GM19239 (cell line): ENCODE results near the gene PTPA.
"Not testable (repeated sequence)": the region's sequence is repeated elsewhere in the genome, so short reads cannot be mapped to it uniquely, and the experiment has no call there.

ENCODE experiments used
- DNase-seq: peaks from one replicate; pipeline ENCODE4 v3.0.0; 2011; ENCODE audit warnings: low spot score; ENCODE audit not compliant: insufficient read length
- FAIRE-seq: peaks from 2 replicates; lab custom pipeline; 2011; peaks lifted over from hg19 to GRCh38; lab: Jason Lieb, UNC

The PTPA gene

GRCh38 chr9:129148463-129149204 is 37.4 kb downstream of the PTPA start:
- DNase-seq (no peak), FAIRE-seq (peak; percentile 74)

GRCh38 chr9:129149442-129149841 is 38.2 kb downstream of the PTPA start:
- DNase-seq (no peak), FAIRE-seq (no peak)

- FAIRE-seq (no peak), DNase-seq (no peak)
Observed at GRCh38 chr9:129150122-129150521, 38.9 kb downstream of the PTPA start.

GRCh38 chr9:129150672-129151211 is 39.5 kb downstream of the PTPA start:
- FAIRE-seq (no peak), DNase-seq (no peak)

GRCh38 chr9:129151469-129151868 is 40.3 kb downstream of the PTPA start:
- FAIRE-seq (no peak), DNase-seq (no peak)

GRCh38 chr9:129154866-129155477 is 43.8 kb downstream of the PTPA start:
- FAIRE-seq (no peak), DNase-seq (no peak)

- no peak for DNase-seq
- FAIRE-seq, result no peak
Observed at GRCh38 chr9:129156163-129156562, 44.9 kb downstream of the PTPA start.

GRCh38 chr9:129160712-129161533 is 49.7 kb downstream of the PTPA start:
- DNase-seq, result no peak

GRCh38 chr9:129161534-129161837 is 50.3 kb downstream of the PTPA start:
- no peak for DNase-seq
- no peak for FAIRE-seq

More at GRCh38 chr9:129160712-129161533, 49.7 kb downstream of the PTPA start:
- FAIRE-seq, result no peak

GRCh38 chr9:129162497-129163197 is 51.4 kb downstream of the PTPA start:
- no peak for FAIRE-seq

GRCh38 chr9:129163198-129163670 is 52.0 kb downstream of the PTPA start:
- not testable (repeated sequence) for FAIRE-seq

More at GRCh38 chr9:129162497-129163197, 51.4 kb downstream of the PTPA start:
- no peak for DNase-seq

GRCh38 chr9:129163753-129164152 is 52.5 kb downstream of the PTPA start:
- FAIRE-seq, result no peak

More at GRCh38 chr9:129163198-129163670, 52.0 kb downstream of the PTPA start:
- not testable (repeated sequence) for DNase-seq

GRCh38 chr9:129164246-129164930 is 53.2 kb downstream of the PTPA start:
- no peak for DNase-seq
- FAIRE-seq, result no peak

More at GRCh38 chr9:129163753-129164152, 52.5 kb downstream of the PTPA start:
- no peak for DNase-seq

GRCh38 chr9:129165198-129165597 is 54.0 kb downstream of the PTPA start:
- FAIRE-seq (no peak), DNase-seq (no peak)

GRCh38 chr9:129166623-129167557 is 55.7 kb downstream of the PTPA start:
- FAIRE-seq, result no peak
- no peak for DNase-seq

- FAIRE-seq, result no peak
- no peak for DNase-seq
Observed at GRCh38 chr9:129170229-129170628, 59.0 kb downstream of the PTPA start.

GRCh38 chr9:129171993-129172751 is 61.0 kb downstream of the PTPA start:
- DNase-seq (no peak), FAIRE-seq (no peak)

GRCh38 chr9:129172816-129173215 is 61.6 kb downstream of the PTPA start:
- no peak for FAIRE-seq
- no peak for DNase-seq
